ENCODE measurements around the gene TRIM15. TPM values are rescaled to one million over a fixed set of nuclear protein-coding genes. Genes with fewer than 3 reads are reported as not detected.
A peak's percentile ranks its signal among the peaks of the same experiment; 100 is the strongest.

The TRIM15 gene
- total RNA-seq (2021), result 0.20 TPM in 1 of 2 replicates, not detected in the other
- long read RNA-seq, result 0 reads

- no peaks in the 10 kb centered on the region for H3K36me3 Mint-ChIP-seq (ENCODE audit: insufficient read depth in 1 of 3, low read depth in 3 of 3)
- Histone ChIP-seq H2BK5ac (ENCODE audit: insufficient read length, low read length) (no peak within 1 kb of the TSS), H4K20me1 (ENCODE audit: control insufficient read depth, insufficient read depth, insufficient read length) (no peaks in the 10 kb centered on the region), H3K27ac (ENCODE audit: insufficient read length, low read depth, low read length) (no peak within 1 kb of the TSS), H2BK12ac (ENCODE audit: insufficient read length, low read depth, low read length) (no peak within 1 kb of the TSS), H2AFZ (ENCODE audit: low read length) (peak within 1 kb of the TSS; percentile 44), H3K9me3 (ENCODE audit: control insufficient read depth, low read depth, low read length) (no peaks in the 10 kb centered on the region), H4K5ac (ENCODE audit: insufficient read length, low read depth, low read length) (no peak within 1 kb of the TSS), H3K14ac (ENCODE audit: insufficient read depth, low read length) (peak within 1 kb of the TSS; percentile 72; the same call in 1 of the 2 replicates), H3K56ac (ENCODE audit: insufficient read length, low read depth, low read length) (no peak within 1 kb of the TSS), H3K23me2 (ENCODE audit: insufficient read length, low read depth, low read length, poor library complexity, severe bottlenecking) (no peaks in the 10 kb centered on the region), H2BK15ac (ENCODE audit: low read depth, low read length) (no peak within 1 kb of the TSS), H3K23ac (ENCODE audit: insufficient read length, low read depth, low read length) (no peak within 1 kb of the TSS), H3K4me1 (ENCODE audit: insufficient read depth, low read length) (peaks cover 3% of the 10 kb centered on the region; the same call in 1 of the 2 replicates), H3K79me1 (ENCODE audit: insufficient read depth, low read depth, low read length, poor library complexity, severe bottlenecking) (no peaks in the 10 kb centered on the region), H3K4me2 (ENCODE audit: insufficient read depth, insufficient read length, low read length) (no peak within 1 kb of the TSS), H2BK120ac (ENCODE audit: low read depth, low read length, poor library complexity, severe bottlenecking) (no peak within 1 kb of the TSS), H3K18ac (ENCODE audit: insufficient read length, low read depth, low read length) (no peak within 1 kb of the TSS), H2BK20ac (ENCODE audit: low read depth, low read length, poor library complexity, severe bottlenecking) (no peak within 1 kb of the TSS), H3K9ac (ENCODE audit: extremely low read depth, insufficient read length, low read length) (no peak within 1 kb of the TSS), H4K8ac (replicated peaks; ENCODE audit: insufficient read length, low read depth, low read length) (no peak within 1 kb of the TSS), H3K27me3 (ENCODE audit: insufficient read depth, low read length) (no peaks in the 10 kb centered on the region), H2AK5ac (ENCODE audit: insufficient read length, low read length) (no peak within 1 kb of the TSS), H3K79me2 (ENCODE audit: insufficient read depth, low read length) (no peaks in the 10 kb centered on the region), H3T11ph (ENCODE audit: low read length) (no peak within 1 kb of the TSS), H3K4ac (ENCODE audit: low read depth, low read length) (no peak within 1 kb of the TSS), H4K91ac (ENCODE audit: insufficient read length, low read depth, low read length) (no peak within 1 kb of the TSS)
- H3K27me3 Mint-ChIP-seq (ENCODE audit: low read depth), result peaks cover 50% of the 10 kb centered on the region
- H3K4me1 Mint-ChIP-seq, result no peaks in the 10 kb centered on the region
- H3K4me3 Mint-ChIP-seq, result no peak within 1 kb of the TSS
- peak; percentile 60 for DNase-seq
- H3K27ac Mint-ChIP-seq, result no peak within 1 kb of the TSS; a peak in 1 of 7 replicates
- H3K9me3 Mint-ChIP-seq, result no peaks in the 10 kb centered on the region
- no CpG with 5 or more reads among the region's 31 CpGs for WGBS (ENCODE audit: extremely low coverage, insufficient read length, low lambda C conversion rate)
- no peak for TF ChIP-seq CTCF (conservative IDR thresholded peaks at IDR 0.05)
Observed at GRCh38 chr6:30163090-30163917, at the start of gene TRIM15. TSS of gene TRIM15 (plus strand) at chr6:30163546. CDS start at chr6:30163685, 139 bp downstream.

Measured in H9 (cell line).